CD4-positive, CD25-positive, alpha-beta regulatory T cell (primary cell): ENCODE measurements around the gene EN1. TPM values are rescaled to one million over a fixed set of nuclear protein-coding genes. Genes with fewer than 3 reads are reported as not detected.

Source experiments
- ATAC-seq, 2 donors: fragments of 150-1000 bp; cut with Tn5 transposase; one replicate each; pipeline ENCODE4 v1.10.0; 2021; ENCODE audit warnings: low read depth in 2 of 2, moderate number of reproducible peaks in 2 of 2, moderate library complexity in 1 of 2
- DNase-seq, 3 donors: peaks; one replicate each; pipeline versions ENCODE4 v3.0.0 to v3.0.0-alpha.2; 2012 to 2022; ENCODE audit warnings: mixed read lengths in 1 of 3
- H3K27ac ChIP-seq: one replicate; pipeline ENCODE4 v1.7.0; 2013; ENCODE audit warnings: mild to moderate bottlenecking, low read length; ENCODE audit not compliant: insufficient read depth, poor library complexity, severe bottlenecking
- H3K27me3 ChIP-seq: one replicate; pipeline ENCODE4 v1.7.0; 2013; ENCODE audit warnings: low read length; ENCODE audit not compliant: control insufficient read depth, insufficient read depth
- H3K36me3 ChIP-seq: one replicate; pipeline ENCODE4 v1.7.0; 2013; ENCODE audit warnings: mild to moderate bottlenecking, low read length, moderate library complexity; ENCODE audit not compliant: control insufficient read depth, insufficient read depth
- H3K4me1 ChIP-seq: 2 replicates; pipeline ENCODE4 v1.7.0; 2013; ENCODE audit warnings: mild to moderate bottlenecking, low read length; ENCODE audit not compliant: insufficient read depth, control insufficient read depth, poor library complexity, severe bottlenecking
- H3K4me3 ChIP-seq: one replicate; pipeline ENCODE4 v1.7.0; 2013; ENCODE audit warnings: low read depth, mild to moderate bottlenecking, low read length, moderate library complexity
- H3K9me3 ChIP-seq, 2 experiments: 1 replicate in 1 of 2; 2 replicates in 1 of 2; pipeline ENCODE4 v1.7.0; 2013; ENCODE audit warnings: low read length in 2 of 2, mild to moderate bottlenecking in 1 of 2, moderate library complexity in 1 of 2; ENCODE audit not compliant: control insufficient read depth in 2 of 2
- H3K27ac Mint-ChIP-seq, 3 donors: one replicate each; pipeline ENCODE4 v1.8.0; 2020 to 2022; ENCODE audit warnings: mild to moderate bottlenecking in 3 of 3, mixed read lengths in 3 of 3, moderate library complexity in 2 of 3
- H3K27me3 Mint-ChIP-seq: one replicate; pipeline ENCODE4 v1.8.0; 2022; ENCODE audit warnings: mild to moderate bottlenecking, mixed read lengths
- H3K36me3 Mint-ChIP-seq: one replicate; pipeline ENCODE4 v1.8.0; 2020; ENCODE audit warnings: mixed read lengths
- H3K4me1 Mint-ChIP-seq, 4 donors: one replicate each; pipeline ENCODE4 v1.8.0; 2020 to 2022; ENCODE audit warnings: mixed read lengths in 4 of 4, mild to moderate bottlenecking in 1 of 4
- H3K4me3 Mint-ChIP-seq, 4 donors: one replicate each; pipeline ENCODE4 v1.8.0; 2020 to 2022; ENCODE audit warnings: mild to moderate bottlenecking in 4 of 4, mixed read lengths in 4 of 4, moderate library complexity in 3 of 4
- H3K9me3 Mint-ChIP-seq, 7 donors: one replicate each; pipeline ENCODE4 v1.8.0; 2020 to 2022; ENCODE audit warnings: mixed read lengths in 7 of 7, mild to moderate bottlenecking in 3 of 7, moderate library complexity in 2 of 7
- polyA plus RNA-seq, 4 donors: library from polyadenylated mRNA; unstranded; fragments of 300-500 nt; fragmentation: Illumina TruSeq; gene quantifications; one replicate each; pipeline ENCODE4 v1.2.3, GENCODE V29; 2021
- total RNA-seq: library from RNA; stranded (reverse); gene quantifications from one replicate; pipeline ENCODE4 v1.2.3, GENCODE V29; 2022

EN1 gene
- total and polyA plus RNA-seq, 5 donors from 2014 or later = not detected

- H3K27ac ChIP-seq = no peak overlapping the region
- no peak overlapping the region for H3K4me3 Mint-ChIP-seq
- H3K4me3 ChIP-seq = no peak overlapping the region
- peaks cover 83% of the 10 kb centered on the region for H3K27me3 Mint-ChIP-seq
- H3K4me1 ChIP-seq = peaks cover 4% of the 10 kb centered on the region
- DNase-seq = no peak
- peaks cover 25% of the 10 kb centered on the region for H3K27me3 ChIP-seq
- H3K4me1 Mint-ChIP-seq = peaks cover 0 to 12% (median 4%) of the 10 kb centered on the region in 4 donors
- no peak for ATAC-seq
- H3K36me3 ChIP-seq = no peaks in the 10 kb centered on the region
- H3K9me3 ChIP-seq = no peaks in the 10 kb centered on the region
- H3K27ac Mint-ChIP-seq = no peak overlapping the region
- peaks cover 0 to 2% (median 0%) of the 10 kb centered on the region in 7 donors for H3K9me3 Mint-ChIP-seq
- no peaks in the 10 kb centered on the region for H3K36me3 Mint-ChIP-seq
These were observed 14.4 kb downstream of the EN1 start for GRCh38 chr2:118832791-118833715.

- no peaks in the 10 kb centered on the region for H3K36me3 Mint-ChIP-seq
- H3K27ac ChIP-seq = no peak overlapping the region
- H3K27me3 Mint-ChIP-seq = peaks cover 76% of the 10 kb centered on the region
- peak overlapping the region in 1 of 4 donors; percentile 29 for H3K4me3 Mint-ChIP-seq
- H3K9me3 ChIP-seq = no peaks in the 10 kb centered on the region
- H3K4me3 ChIP-seq = no peak overlapping the region
- peaks cover 0 to 2% (median 0%) of the 10 kb centered on the region in 7 donors for H3K9me3 Mint-ChIP-seq
- DNase-seq = no peak
- no peak for ATAC-seq
- peaks cover 19% of the 10 kb centered on the region for H3K27me3 ChIP-seq
- peaks cover 0 to 12% (median 4%) of the 10 kb centered on the region in 4 donors for H3K4me1 Mint-ChIP-seq
- no peaks in the 10 kb centered on the region for H3K36me3 ChIP-seq
- H3K27ac Mint-ChIP-seq = no peak overlapping the region
- H3K4me1 ChIP-seq = peaks cover 4% of the 10 kb centered on the region
These were observed 15.2 kb downstream of the EN1 start for GRCh38 chr2:118832071-118832790.

DNA sequence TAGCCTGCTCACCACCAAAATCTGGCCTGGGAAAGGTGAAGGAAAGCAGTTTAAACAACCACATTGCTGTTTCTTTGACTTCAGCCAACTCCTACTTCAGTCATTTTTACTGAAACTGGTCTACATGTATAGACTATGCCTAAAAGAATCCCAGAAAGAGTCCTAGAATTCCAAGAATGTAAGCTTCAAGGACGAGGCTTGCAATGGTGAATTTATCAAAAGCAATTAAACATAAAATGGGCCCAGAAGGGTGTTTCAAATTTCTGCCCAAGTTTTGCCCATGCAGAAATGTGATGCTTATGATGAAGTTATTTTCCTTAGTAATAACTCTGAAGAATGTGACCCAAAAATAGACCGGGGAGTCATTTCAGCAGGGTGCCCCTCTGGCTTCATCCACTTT is 16.6 kb downstream of the EN1 start:
- H3K4me3 Mint-ChIP-seq = no peak overlapping the region
- no peaks in the 10 kb centered on the region for H3K36me3 ChIP-seq
- ATAC-seq (no peak), DNase-seq (no peak)
- peaks cover 17% of the 10 kb centered on the region for H3K27me3 ChIP-seq
- no peaks in the 10 kb centered on the region for H3K9me3 ChIP-seq
- no peak overlapping the region for H3K4me3 ChIP-seq
- no peak overlapping the region for H3K27ac ChIP-seq
- peaks cover 0 to 6% (median 0%) of the 10 kb centered on the region in 4 donors for H3K4me1 Mint-ChIP-seq
- H3K27me3 Mint-ChIP-seq = peaks cover 68% of the 10 kb centered on the region
- peaks cover 0 to 2% (median 0%) of the 10 kb centered on the region in 7 donors for H3K9me3 Mint-ChIP-seq
- H3K4me1 ChIP-seq = peaks cover 2% of the 10 kb centered on the region
- H3K27ac Mint-ChIP-seq = no peak overlapping the region
- no peaks in the 10 kb centered on the region for H3K36me3 Mint-ChIP-seq

- no peak overlapping the region for H3K4me3 Mint-ChIP-seq
- H3K27me3 Mint-ChIP-seq = peaks cover 63% of the 10 kb centered on the region
- H3K36me3 Mint-ChIP-seq = no peaks in the 10 kb centered on the region
- no peak overlapping the region for H3K4me3 ChIP-seq
- H3K9me3 ChIP-seq = no peaks in the 10 kb centered on the region
- H3K27ac ChIP-seq = no peak overlapping the region
- DNase-seq = no peak
- H3K27ac Mint-ChIP-seq = no peak overlapping the region
- no peak for ATAC-seq
- peaks cover 17% of the 10 kb centered on the region for H3K27me3 ChIP-seq
- no peaks in the 10 kb centered on the region for H3K36me3 ChIP-seq
- H3K4me1 Mint-ChIP-seq = peaks cover 0 to 4% (median 0%) of the 10 kb centered on the region in 4 donors
- H3K4me1 ChIP-seq = no peaks in the 10 kb centered on the region
- peaks cover 0 to 2% (median 0%) of the 10 kb centered on the region in 7 donors for H3K9me3 Mint-ChIP-seq
These were observed 17.3 kb downstream of the EN1 start for GRCh38 chr2:118830118-118830517.

DNA sequence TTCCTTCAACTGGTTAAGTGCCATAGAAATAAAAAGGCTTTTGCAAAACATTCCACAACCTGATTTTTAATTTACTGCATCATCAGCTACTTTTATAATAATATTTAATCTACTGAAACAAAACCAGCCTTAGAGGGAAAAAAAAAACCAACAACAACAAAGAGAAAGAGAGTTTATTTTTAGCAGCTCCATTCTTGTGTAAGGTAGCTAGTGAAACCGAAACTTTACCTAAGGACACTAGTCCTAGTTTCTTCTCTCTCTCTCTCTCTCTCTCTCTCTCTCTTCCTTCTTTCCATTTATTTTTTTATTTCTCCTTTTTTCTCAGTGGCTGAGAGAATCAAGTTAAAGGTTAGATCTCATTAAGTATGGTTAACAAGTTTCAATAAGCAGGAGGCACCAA is 21.4 kb downstream of the EN1 start:
- Histone ChIP-seq H3K27me3 (peaks cover 13% of the 10 kb centered on the region), H3K4me3 (no peak overlapping the region), H3K9me3 (no peaks in the 10 kb centered on the region), H3K27ac (no peak overlapping the region), H3K4me1 (no peaks in the 10 kb centered on the region), H3K36me3 (no peaks in the 10 kb centered on the region)
- H3K27me3 Mint-ChIP-seq = peaks cover 42% of the 10 kb centered on the region
- H3K4me3 Mint-ChIP-seq = no peak overlapping the region
- DNase-seq (no peak), ATAC-seq (no peak)
- no peak overlapping the region for H3K27ac Mint-ChIP-seq
- H3K9me3 Mint-ChIP-seq = peaks cover 0 to 2% (median 0%) of the 10 kb centered on the region in 7 donors
- no peaks in the 10 kb centered on the region for H3K36me3 Mint-ChIP-seq
- no peaks in the 10 kb centered on the region for H3K4me1 Mint-ChIP-seq

DNA sequence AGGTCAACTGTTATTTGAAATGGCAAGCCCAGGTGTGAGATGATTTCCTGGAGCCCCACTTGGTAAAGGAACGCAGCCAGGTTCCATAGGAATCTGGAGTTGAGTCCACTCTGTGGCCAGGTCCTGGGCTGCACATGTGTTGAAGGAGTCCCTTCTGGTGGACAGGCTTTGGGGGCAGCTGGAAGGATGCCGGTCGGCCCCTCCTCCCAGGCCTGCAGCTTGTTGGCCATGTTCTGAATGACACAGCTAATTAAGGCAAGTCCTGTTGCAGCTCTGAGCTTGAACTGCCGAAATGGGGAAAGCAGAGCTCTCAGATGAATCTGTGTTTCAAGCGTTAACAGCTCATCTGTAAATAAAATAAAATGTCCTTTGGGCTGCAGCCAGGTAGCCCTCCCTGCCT is 23.8 kb downstream of the EN1 start:
- Mint-ChIP-seq H3K27ac (no peak overlapping the region), H3K4me3 (no peak overlapping the region), H3K36me3 (no peaks in the 10 kb centered on the region), H3K27me3 (peaks cover 29% of the 10 kb centered on the region), H3K4me1 (no peaks in the 10 kb centered on the region), H3K9me3 (peaks cover 0 to 2% (median 0%) of the 10 kb centered on the region in 7 donors)
- Histone ChIP-seq H3K4me3 (no peak overlapping the region), H3K27me3 (peaks cover 5% of the 10 kb centered on the region), H3K4me1 (no peaks in the 10 kb centered on the region), H3K9me3 (no peaks in the 10 kb centered on the region), H3K36me3 (no peaks in the 10 kb centered on the region), H3K27ac (no peak overlapping the region)
- DNase-seq (no peak), ATAC-seq (no peak)

GRCh38 chr2:118822572-118822971 is 24.9 kb downstream of the EN1 start:
- peaks cover 5% of the 10 kb centered on the region for H3K27me3 ChIP-seq
- DNase-seq (no peak), ATAC-seq (no peak)
- no peaks in the 10 kb centered on the region for H3K36me3 ChIP-seq
- H3K27ac ChIP-seq = no peak overlapping the region
- H3K4me1 ChIP-seq = no peaks in the 10 kb centered on the region
- peaks cover 0 to 2% (median 0%) of the 10 kb centered on the region in 7 donors for H3K9me3 Mint-ChIP-seq
- no peaks in the 10 kb centered on the region for H3K4me1 Mint-ChIP-seq
- no peaks in the 10 kb centered on the region for H3K9me3 ChIP-seq
- peaks cover 31% of the 10 kb centered on the region for H3K27me3 Mint-ChIP-seq
- no peak overlapping the region for H3K4me3 ChIP-seq
- H3K27ac Mint-ChIP-seq = no peak overlapping the region
- no peak overlapping the region for H3K4me3 Mint-ChIP-seq
- no peaks in the 10 kb centered on the region for H3K36me3 Mint-ChIP-seq
